Fibroblast of the aortic adventitia (primary cell): ENCODE data around the gene PLB1. TPM values are rescaled to one million over a fixed set of nuclear protein-coding genes. Genes with fewer than 3 reads are reported as not detected.

Experiments
- DNase-seq: peaks from one replicate; pipeline ENCODE4 v3.0.0-alpha.2; 2010; ENCODE audit warnings: low read depth
- H3K4me3 ChIP-seq: 2 replicates; pipeline ENCODE4 v1.5.1; 2011; ENCODE audit warnings: low read depth, mild to moderate bottlenecking, control low read depth, low read length, moderate library complexity
- CTCF ChIP-seq: IDR thresholded peaks from 2 replicates; pipeline ENCODE4 v1.5.1; 2011; ENCODE audit warnings: mild to moderate bottlenecking, low read length, control low read depth, inconsistent platforms; ENCODE audit not compliant: insufficient read depth
- total RNA-seq: library from RNA; depleted of rRNA; stranded (reverse); fragments of >200 nt; gene quantifications from 2 replicates; pipeline ENCODE4 v1.2.3, GENCODE V29; 2012; ENCODE audit warnings: low replicate concordance

The PLB1 gene
- total RNA-seq, 1 donor = 2.7 TPM

GRCh38 chr2:28582595-28582994 lies 86.7 kb downstream of the PLB1 start:
- TF ChIP-seq CTCF = no peak
- H3K4me3 ChIP-seq = no peak overlapping the region
- DNase-seq = no peak

DNA sequence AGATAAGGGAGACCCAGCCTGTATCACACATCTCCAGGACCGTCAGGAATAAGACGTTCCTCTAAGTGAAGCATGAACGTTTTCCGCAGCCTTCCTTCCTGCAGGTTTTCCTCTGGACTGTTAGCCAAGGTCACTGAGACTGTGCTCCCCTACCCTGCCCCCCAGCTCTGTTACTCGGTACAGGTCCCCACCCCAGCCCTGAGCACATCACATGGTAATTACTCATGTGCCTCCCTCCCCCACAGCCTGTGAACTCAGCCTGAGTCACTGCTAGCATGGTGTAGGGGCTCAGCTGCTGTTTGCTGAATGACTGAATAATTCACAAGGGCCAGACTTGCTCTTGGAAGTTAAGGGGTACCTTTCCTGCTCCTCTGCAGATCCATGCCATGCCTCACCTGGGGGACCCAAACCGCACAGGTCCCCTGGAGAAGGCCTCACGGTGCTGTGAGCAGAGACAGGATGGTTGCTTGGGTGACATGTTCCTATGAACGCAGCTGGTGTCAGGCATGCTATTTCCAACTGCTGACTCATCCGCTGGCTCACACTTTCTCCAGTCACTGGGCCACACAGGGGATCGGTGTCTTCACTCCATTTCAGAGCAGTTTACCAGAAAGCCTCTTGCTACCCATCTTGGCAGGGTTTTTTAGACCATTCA lies 88.2 kb downstream of the PLB1 start:
- TF ChIP-seq CTCF = no peak
- peak overlapping the region; percentile 51 for H3K4me3 ChIP-seq
- DNase-seq = peak; percentile 93

- no peak for TF ChIP-seq CTCF
- DNase-seq = no peak
- no peak overlapping the region for H3K4me3 ChIP-seq
Observed at GRCh38 chr2:28586867-28587266, 91.0 kb downstream of the PLB1 start.

GRCh38 chr2:28587526-28588291 lies 91.8 kb downstream of the PLB1 start:
- no peak overlapping the region for H3K4me3 ChIP-seq
- no peak for DNase-seq
- no peak for TF ChIP-seq CTCF

- H3K4me3 ChIP-seq = no peak overlapping the region
- DNase-seq = no peak
- TF ChIP-seq CTCF = no peak
Observed at GRCh38 chr2:28588292-28588670, 92.4 kb downstream of the PLB1 start.

DNA sequence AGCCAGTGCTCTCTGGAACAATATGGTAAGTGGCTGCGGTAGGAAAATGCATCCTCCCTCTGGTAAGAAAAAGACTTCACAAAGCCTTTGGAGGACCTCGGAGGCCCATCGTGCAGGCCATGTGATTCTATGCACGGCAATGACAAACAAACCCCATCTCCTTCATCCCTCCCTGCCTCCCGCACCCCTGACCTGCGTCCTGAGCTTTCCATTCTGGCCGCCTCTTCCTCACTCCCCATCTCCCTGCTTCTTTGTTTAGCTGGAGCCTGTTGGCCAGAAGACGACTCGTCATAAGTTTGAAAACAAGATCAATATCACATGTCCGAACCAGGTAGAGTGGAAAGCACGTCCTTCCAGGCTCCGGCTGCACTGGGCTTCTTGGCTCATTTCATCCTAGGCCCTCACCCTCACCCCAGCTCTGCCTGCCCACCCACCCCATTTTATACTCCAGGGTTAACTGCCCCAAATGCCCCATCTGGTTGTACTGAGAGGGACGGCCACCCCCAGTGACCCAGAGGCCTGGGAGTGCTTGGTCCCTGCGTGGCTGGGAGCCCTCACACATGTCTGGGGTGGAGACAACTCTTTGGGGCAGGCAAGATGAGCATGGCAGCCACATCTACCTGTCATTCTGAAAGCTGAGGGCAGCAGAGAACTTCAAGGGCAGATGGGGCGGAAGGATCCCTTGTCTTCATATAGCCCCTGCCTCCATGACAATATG lies 94.0 kb downstream of the PLB1 start:
- no peak overlapping the region for H3K4me3 ChIP-seq
- DNase-seq = no peak
- TF ChIP-seq CTCF = no peak
